Esophagus squamous epithelium (tissue), 5 donors: Measurements from ENCODE around the gene CACHD1. TPM values are rescaled to one million over a fixed set of nuclear protein-coding genes. Genes with fewer than 3 reads are reported as not detected.
A peak's percentile ranks its signal among the peaks of the same experiment; 100 is the strongest.

Experiments
- DNase-seq: peaks from one replicate; lab custom pipeline; 2025; lab: John Stamatoyannopoulos, UW
- H3K27ac ChIP-seq, 4 donors: fragments of 200-600 bp; sonication (generic); one replicate each; pipeline ENCODE4 v1.5.1; 2016 to 2019; ENCODE audit warnings: mild to moderate bottlenecking in 1 of 4
- H3K27me3 ChIP-seq, 4 donors: fragments of 200-600 bp; sonication (generic); 1 replicate in 3 of 4; 2 replicates in 1 of 4; pipeline versions ENCODE4 v1.5.1 to v1.6.0; 2017 to 2021; ENCODE audit warnings: antibody characterized with exemption in 1 of 4
- H3K36me3 ChIP-seq, 3 donors: fragments of 200-600 bp; sonication (generic); one replicate each; pipeline ENCODE4 v1.5.1; 2016 to 2019
- H3K4me1 ChIP-seq, 3 donors: fragments of 200-600 bp; sonication (generic); one replicate each; pipeline ENCODE4 v1.5.1; 2017 to 2019
- H3K4me3 ChIP-seq, 4 donors: fragments of 200-600 bp; sonication (generic); 1 replicate in 3 of 4; 2 replicates in 1 of 4; pipeline ENCODE4 v1.5.1; 2016 to 2019; ENCODE audit warnings: mild to moderate bottlenecking in 2 of 4, moderate library complexity in 1 of 4
- H3K9me3 ChIP-seq, 3 donors: fragments of 200-600 bp; sonication (generic); one replicate each; pipeline ENCODE4 v1.5.1; 2016 to 2019
- POLR2A ChIP-seq, 4 donors: fragments of 450-650 bp; IDR thresholded peaks; one replicate each; pipeline ENCODE4 v1.6.1; 2017; ENCODE audit warnings: antibody characterized with exemption in 4 of 4, mild to moderate bottlenecking in 4 of 4, moderate library complexity in 3 of 4
- WGBS, 2 donors: methylation state at CpG; one replicate each; pipeline ENCODE4 v1.1.5; 2018; 5-methylcytosine and 5-hydroxymethylcytosine counted together
- intact Hi-C: fragments of 100-400 bp; cut with DNase I; formaldehyde crosslinking; loops from one replicate; pipeline ENCODE4 v1.15.0; 2022
- total RNA-seq, 4 donors: library from RNA; depleted of rRNA; stranded (reverse); fragments of >200 nt; gene quantifications; one replicate each; pipeline ENCODE4 v1.1.0, GENCODE V29; 2016
- TF ChIP-seq, protein P1 (sequence below), 6 experiments: fragments of 450-650 bp in 4 of 6; fragments of 200-600 bp in 2 of 6; sonication (generic) in 2 of 6; IDR thresholded peaks; one replicate each; pipeline ENCODE4 v1.5.1; 2016 to 2019; ENCODE audit warnings: antibody characterized with exemption in 6 of 6, mild to moderate bottlenecking in 4 of 6, moderate library complexity in 4 of 6
- donor health status: DM: yes; HTN: yes; CAD: no.

The CACHD1 gene
- total RNA-seq, 4 donors from 2014 or later, result 1.9 to 14.5 (median 4.1) TPM

GRCh38 chr1:64664299-64664698 is 194.4 kb downstream of the CACHD1 start:
- DNase-seq, result no peak
- 74 to 88% methylated on average over 6 of the region's 6 CpGs for WGBS, 2 donors

DNA sequence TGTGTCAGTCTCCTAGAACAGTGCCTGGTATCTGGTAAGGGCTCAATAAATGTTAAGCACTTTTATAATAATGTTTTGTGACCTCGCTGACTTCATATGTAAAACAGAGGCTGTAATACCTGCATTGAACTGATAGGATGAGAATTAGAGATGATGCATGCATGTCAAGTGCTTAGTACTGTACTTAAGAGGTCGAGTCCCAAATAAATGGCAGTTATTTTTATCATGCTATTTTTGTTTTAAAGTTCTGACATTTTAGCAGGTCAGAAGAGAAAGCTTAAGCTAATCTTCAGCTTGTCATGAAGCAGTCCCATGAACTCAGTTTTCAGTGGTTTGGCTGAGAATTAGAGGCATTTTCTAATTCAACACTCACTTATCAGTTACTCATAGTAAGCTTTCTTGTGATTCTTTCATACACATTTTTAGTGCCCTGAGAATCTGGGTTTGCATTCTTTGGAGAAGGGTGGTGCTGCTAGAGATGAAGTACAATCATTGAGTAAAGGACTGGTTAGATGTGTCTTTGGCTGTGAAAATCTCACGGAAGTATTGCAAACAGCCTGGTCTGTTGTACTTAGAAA is 199.3 kb downstream of the CACHD1 start:
- WGBS, 2 donors, result 72 to 80% methylated on average over 3 of the region's 3 CpGs
- Histone ChIP-seq H3K4me3 (no peak overlapping the region), H3K36me3 (peaks cover 0 to 55% (median 0%) of the 10 kb centered on the region in 3 donors), H3K9me3 (no peaks in the 10 kb centered on the region), H3K27ac (no peak overlapping the region), H3K4me1 (no peaks in the 10 kb centered on the region), H3K27me3 (no peaks in the 10 kb centered on the region)
- intact Hi-C loops, result no loop called here
- TF ChIP-seq POLR2A (IDR thresholded peaks at IDR 0.05), result no peak
- TF ChIP-seq, protein P1, sequence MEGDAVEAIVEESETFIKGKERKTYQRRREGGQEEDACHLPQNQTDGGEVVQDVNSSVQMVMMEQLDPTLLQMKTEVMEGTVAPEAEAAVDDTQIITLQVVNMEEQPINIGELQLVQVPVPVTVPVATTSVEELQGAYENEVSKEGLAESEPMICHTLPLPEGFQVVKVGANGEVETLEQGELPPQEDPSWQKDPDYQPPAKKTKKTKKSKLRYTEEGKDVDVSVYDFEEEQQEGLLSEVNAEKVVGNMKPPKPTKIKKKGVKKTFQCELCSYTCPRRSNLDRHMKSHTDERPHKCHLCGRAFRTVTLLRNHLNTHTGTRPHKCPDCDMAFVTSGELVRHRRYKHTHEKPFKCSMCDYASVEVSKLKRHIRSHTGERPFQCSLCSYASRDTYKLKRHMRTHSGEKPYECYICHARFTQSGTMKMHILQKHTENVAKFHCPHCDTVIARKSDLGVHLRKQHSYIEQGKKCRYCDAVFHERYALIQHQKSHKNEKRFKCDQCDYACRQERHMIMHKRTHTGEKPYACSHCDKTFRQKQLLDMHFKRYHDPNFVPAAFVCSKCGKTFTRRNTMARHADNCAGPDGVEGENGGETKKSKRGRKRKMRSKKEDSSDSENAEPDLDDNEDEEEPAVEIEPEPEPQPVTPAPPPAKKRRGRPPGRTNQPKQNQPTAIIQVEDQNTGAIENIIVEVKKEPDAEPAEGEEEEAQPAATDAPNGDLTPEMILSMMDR (IDR thresholded peaks at IDR 0.05), result no peak
- no peak for DNase-seq

More at GRCh38 chr1:64664299-64664698, 194.4 kb downstream of the CACHD1 start:
- Histone ChIP-seq H3K4me1 (no peaks in the 10 kb centered on the region), H3K36me3 (peaks cover 0 to 71% (median 0%) of the 10 kb centered on the region in 3 donors), H3K4me3 (no peak overlapping the region), H3K9me3 (no peaks in the 10 kb centered on the region), H3K27ac (no peak overlapping the region), H3K27me3 (no peaks in the 10 kb centered on the region)
- TF ChIP-seq, protein P1 (IDR thresholded peaks at IDR 0.05), result no peak
- no peak for TF ChIP-seq POLR2A (IDR thresholded peaks at IDR 0.05)
- intact Hi-C loops, result no loop called here

DNA sequence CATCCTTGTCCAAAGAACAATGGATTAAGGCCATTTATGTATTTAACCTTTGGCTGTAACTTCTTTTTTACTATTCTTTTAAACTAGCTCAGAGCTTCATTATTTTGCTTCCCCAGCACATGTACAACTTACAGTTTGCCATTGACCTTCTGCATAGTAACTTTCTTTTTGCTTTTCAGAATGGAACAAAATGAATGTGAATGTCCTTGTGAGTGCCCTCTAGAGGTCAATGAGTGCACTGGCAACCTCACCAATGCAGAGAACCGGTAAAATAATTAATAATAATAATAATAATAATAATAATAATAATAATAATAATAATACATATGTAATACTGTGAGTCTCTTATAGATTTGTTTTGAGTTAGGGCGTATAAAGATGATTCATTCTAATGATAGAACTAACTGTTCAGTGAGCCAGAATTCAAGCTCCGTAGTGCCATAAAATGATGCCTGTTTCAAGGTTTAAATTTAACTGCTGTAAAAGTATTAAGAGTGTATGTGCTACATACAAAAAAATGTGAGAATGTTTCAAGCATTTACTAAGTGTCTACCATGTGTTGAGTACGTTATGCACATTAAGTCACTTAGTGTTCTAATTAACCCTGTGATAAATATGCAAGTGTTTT is 205.9 kb downstream of the CACHD1 start:
- 57 to 65% methylated on average over 4 of the region's 4 CpGs for WGBS, 2 donors
- Histone ChIP-seq H3K27ac (no peak overlapping the region), H3K27me3 (no peaks in the 10 kb centered on the region), H3K9me3 (no peaks in the 10 kb centered on the region), H3K4me3 (no peak overlapping the region), H3K36me3 (peaks cover 0 to 80% (median 0%) of the 10 kb centered on the region in 3 donors), H3K4me1 (no peaks in the 10 kb centered on the region)
- no peak for DNase-seq
- intact Hi-C loops, result loop anchor here (10.0 kb wide), 1 partner anchor 211 kb away; no protein-coding TSS in a partner anchor
- TF ChIP-seq, protein P1 (IDR thresholded peaks at IDR 0.05), result peak; percentile 19 to 63 (median 30)
- TF ChIP-seq POLR2A (IDR thresholded peaks at IDR 0.05), result no peak

DNA sequence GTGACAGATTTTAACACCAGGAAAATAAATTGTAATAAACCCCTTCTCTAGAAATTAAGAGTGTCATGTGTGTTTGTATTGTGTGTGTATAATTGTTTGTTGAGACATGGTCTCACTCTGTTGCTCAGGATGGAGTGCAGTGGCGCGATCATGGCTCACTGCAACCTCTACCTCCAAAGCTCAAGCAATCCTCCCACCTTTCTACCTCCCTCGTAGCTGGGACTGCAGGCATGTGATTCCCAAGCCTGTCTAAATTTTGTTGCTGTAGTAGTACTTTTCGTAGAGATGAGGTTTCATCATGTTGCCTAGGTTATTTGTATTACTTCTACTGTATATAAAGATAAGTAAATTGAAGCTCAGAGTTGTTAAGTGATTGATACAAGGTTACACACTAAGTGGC is 206.5 kb downstream of the CACHD1 start:
- intact Hi-C loops, result loop anchor here (10.0 kb wide), 1 partner anchor 212 kb away; no protein-coding TSS in a partner anchor
- TF ChIP-seq, protein P1 (IDR thresholded peaks at IDR 0.05), result no peak
- Histone ChIP-seq H3K36me3 (peaks cover 0 to 84% (median 0%) of the 10 kb centered on the region in 3 donors), H3K4me3 (no peak overlapping the region), H3K9me3 (no peaks in the 10 kb centered on the region), H3K27me3 (no peaks in the 10 kb centered on the region), H3K27ac (no peak overlapping the region), H3K4me1 (no peaks in the 10 kb centered on the region)
- no peak for DNase-seq
- WGBS, 2 donors, result 85 to 86% methylated on average over 4 of the region's 4 CpGs

DNA sequence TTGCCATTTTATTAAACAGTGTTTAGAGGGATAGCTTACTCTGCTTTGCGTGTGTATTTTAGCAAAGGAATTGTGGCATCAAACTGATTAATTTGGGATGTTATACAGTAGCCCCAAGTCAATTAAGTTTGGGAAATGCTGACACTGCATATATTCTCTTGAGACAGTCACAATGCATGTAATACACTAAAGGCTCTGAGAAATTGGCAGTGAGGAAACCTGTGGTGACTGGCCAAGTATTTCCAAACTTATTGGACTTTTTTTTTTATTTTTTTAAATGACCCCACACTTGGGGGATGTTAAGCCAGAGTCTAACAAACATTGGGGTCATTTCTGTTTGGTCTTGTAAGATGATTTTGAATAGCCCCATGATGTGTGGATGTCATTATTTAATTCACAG is 207.6 kb downstream of the CACHD1 start:
- H3K27ac ChIP-seq, result no peak overlapping the region
- H3K27me3 ChIP-seq, result no peaks in the 10 kb centered on the region
- no peak for DNase-seq
- peaks cover 0 to 85% (median 5%) of the 10 kb centered on the region in 3 donors for H3K36me3 ChIP-seq
- H3K4me3 ChIP-seq, result no peak overlapping the region
- H3K4me1 ChIP-seq, result no peaks in the 10 kb centered on the region
- WGBS, 2 donors, result 91 to 93% methylated on average over 1 of the region's 1 CpG
- intact Hi-C loops, result loop anchor here (10.0 kb wide), 1 partner anchor 213 kb away; no protein-coding TSS in a partner anchor
- H3K9me3 ChIP-seq, result no peaks in the 10 kb centered on the region
- TF ChIP-seq POLR2A (IDR thresholded peaks at IDR 0.05), result no peak
- TF ChIP-seq, protein P1 (IDR thresholded peaks at IDR 0.05), result no peak
